GM12878 (cell line): ENCODE data around the gene NR2F1-AS1. TPM values are rescaled to one million over a fixed set of nuclear protein-coding genes. Genes with fewer than 3 reads are reported as not detected.

Source experiments
- ATAC-seq: fragments of 200-7000 bp; cut with Tn5 transposase; 3 replicates; pipeline ENCODE4 v1.9.1; 2020; ENCODE audit warnings: mild to moderate bottlenecking, moderate library complexity
- BruUV-seq: library from RNA; stranded (reverse); fragments of 400-500 nt; replicated peaks from 2 replicates; lab custom pipeline; 2021; lab: Mats Ljungman, UMichigan
- CTCF ChIA-PET: fragments of 300-600 bp; sonication (Branson Sonifier 250); formaldehyde crosslinking; extraction: SDS; loops from one replicate; lab custom pipeline; 2021; ENCODE audit warnings: inconsistent platforms; lab: Yijun Ruan, JAX
- POLR2A ChIA-PET: fragments of 350-600 bp; formaldehyde crosslinking; extraction: SDS; loops from one replicate; lab custom pipeline; 2021; ENCODE audit warnings: inconsistent platforms; lab: Charles Lee
- RAD21 ChIA-PET: fragments of 300-600 bp; sonication (Branson Sonifier 250); formaldehyde crosslinking; loops from one replicate; lab custom pipeline; 2023; ENCODE audit warnings: antibody characterized with exemption; ENCODE audit not compliant: unreplicated experiment; lab: Charles Lee
- SMC1A ChIA-PET: fragments of 300-600 bp; sonication (Branson Sonifier 250); formaldehyde crosslinking; loops from one replicate; lab custom pipeline; 2023; ENCODE audit not compliant: unreplicated experiment, uncharacterized antibody; lab: Charles Lee
- DNase-seq: peaks from one replicate; pipeline ENCODE4 v3.0.0-alpha.2; 2011; ENCODE audit warnings: low read depth, low spot score
- FAIRE-seq: peaks from 3 replicates; lab custom pipeline; 2011; peaks lifted over from hg19 to GRCh38; lab: Jason Lieb, UNC
- H2AFZ ChIP-seq: 2 replicates; pipeline ENCODE4 v1.6.0; 2011; ENCODE audit warnings: low read depth, low read length, control low read depth; ENCODE audit not compliant: control insufficient read depth
- H3K27ac ChIP-seq: 2 replicates; pipeline ENCODE4 v1.5.1; 2011; ENCODE audit warnings: control low read depth; ENCODE audit not compliant: control insufficient read depth, insufficient read depth
- H3K27me3 ChIP-seq, 2 experiments: replicated peaks in 1 of 2; 2 replicates each; pipeline versions ENCODE4 v1.6.0 to v1.6.1; 2011; ENCODE audit warnings: low read length in 1 of 2; ENCODE audit not compliant: control insufficient read depth in 2 of 2, insufficient read depth in 2 of 2
- H3K36me3 ChIP-seq, 2 experiments: 2 replicates each; pipeline ENCODE4 v1.5.1; 2011; ENCODE audit warnings: low read length in 1 of 2; ENCODE audit not compliant: control insufficient read depth in 2 of 2, insufficient read depth in 2 of 2
- H3K4me1 ChIP-seq: 2 replicates; pipeline ENCODE4 v1.6.1; 2011; ENCODE audit warnings: mild to moderate bottlenecking, low read length, moderate library complexity, mixed read lengths; ENCODE audit not compliant: control insufficient read depth, insufficient read depth
- H3K4me2 ChIP-seq: 2 replicates; pipeline ENCODE4 v1.6.0; 2011; ENCODE audit warnings: control low read depth; ENCODE audit not compliant: control insufficient read depth, insufficient read depth
- H3K4me3 ChIP-seq: fragments of 200-600 bp; sonication (generic); 2 replicates; pipeline ENCODE4 v1.5.1; 2016
- H3K79me2 ChIP-seq: 2 replicates; pipeline ENCODE4 v1.6.0; 2011; ENCODE audit warnings: low read length; ENCODE audit not compliant: control insufficient read depth, insufficient read depth
- H3K9ac ChIP-seq: 2 replicates; pipeline ENCODE4 v1.8.0; 2011; ENCODE audit warnings: low read length, control low read depth, mixed read lengths; ENCODE audit not compliant: control insufficient read depth, insufficient read depth
- H3K9me3 ChIP-seq: replicated peaks from 3 replicates; pipeline ENCODE4 v1.5.1; 2011; ENCODE audit warnings: mild to moderate bottlenecking, low read length; ENCODE audit not compliant: control insufficient read depth, insufficient read depth
- H4K20me1 ChIP-seq: 2 replicates; pipeline ENCODE4 v1.6.0; 2011; ENCODE audit not compliant: control insufficient read depth, insufficient read depth
- BRCA1 ChIP-seq: IDR thresholded peaks from 2 replicates; pipeline ENCODE4 v1.6.1; 2011; ENCODE audit warnings: low read depth, low read length, improper control_type of control experiment
- CBX5 ChIP-seq: sonication (generic); IDR thresholded peaks from 2 replicates; pipeline ENCODE4 v1.6.1; 2016; ENCODE audit warnings: low read depth, moderate library complexity, mild to moderate bottlenecking, inconsistent platforms
- CHD1 ChIP-seq: IDR thresholded peaks from 2 replicates; pipeline ENCODE4 v1.6.1; 2012; ENCODE audit warnings: low read depth, low read length, improper control_type of control experiment
- FOXK2 ChIP-seq: fragments of 450-650 bp; IDR thresholded peaks from 2 replicates; pipeline ENCODE4 v1.6.1; 2017; ENCODE audit warnings: mild to moderate bottlenecking, moderate library complexity
- HDAC6 ChIP-seq: fragments of 200-600 bp; sonication (generic); IDR thresholded peaks from one replicate; pipeline ENCODE4 v1.8.0; 2017; ENCODE audit warnings: antibody characterized with exemption; ENCODE audit not compliant: unreplicated experiment
- RAD21 ChIP-seq: IDR thresholded peaks from 2 replicates; pipeline ENCODE4 v1.6.1; 2011; ENCODE audit warnings: mild to moderate bottlenecking, low read depth, low read length, moderate library complexity; ENCODE audit not compliant: insufficient read depth
- SUZ12 ChIP-seq: fragments of 200-600 bp; sonication (generic); IDR thresholded peaks from one replicate; pipeline ENCODE4 v1.6.1; 2018; ENCODE audit warnings: antibody characterized with exemption, mild to moderate bottlenecking; ENCODE audit not compliant: unreplicated experiment
- WGBS: methylation state at CpG from one replicate; pipeline ENCODE4 v1.1.6; 2016; ENCODE audit warnings: low lambda C conversion rate; ENCODE audit not compliant: insufficient replicate concordance, insufficient coverage; ENCODE audit errors: missing lambda C conversion rate; 5-methylcytosine and 5-hydroxymethylcytosine counted together
- in situ Hi-C: fragments of 300-500 bp; cut with MboI; formaldehyde crosslinking; loops from 9 replicates; pipeline ENCODE4 v1.14.3; 2018; ENCODE audit warnings: mixed read lengths
- intact Hi-C: fragments of 100-400 bp; cut with micrococcal nuclease; formaldehyde crosslinking; loops from one replicate; pipeline ENCODE4 v1.14.2; 2022; ENCODE audit not compliant: unreplicated experiment
- polyA plus RNA-seq, 11 experiments: library from polyadenylated mRNA; depleted of rRNA in 4 of 11; unstranded in 6 of 11; stranded (reverse) in 5 of 11; fragments of >200 nt; fragmentation: Nextera tagmentation in 4 of 11; fragmentation: Illumina TruSeq in 1 of 11; extraction: Ambion mirVana in 4 of 11; extraction: Trizol in 1 of 11; gene quantifications; 1 replicate in 1 of 11; 2 replicates in 10 of 11; pipeline versions ENCODE4 v1.2.1 to v1.2.3, GENCODE V29; 2011 to 2016; ENCODE audit warnings: inconsistent platforms in 2 of 11, missing spikeins in 2 of 11, low read depth in 1 of 11
- total RNA-seq, 4 experiments: library from RNA; depleted of rRNA in 3 of 4; stranded (reverse); fragments of >200 nt in 3 of 4; fragmentation: Illumina TruSeq in 1 of 4; extraction: Trizol in 1 of 4; gene quantifications; 2 replicates each; pipeline versions ENCODE4 v1.2.1 to v1.2.3, GENCODE V29; 2013 to 2021
- TF ChIP-seq, protein P1 (sequence below): fragments of 450-650 bp; IDR thresholded peaks from 2 replicates; pipeline ENCODE4 v1.6.1; 2016; ENCODE audit warnings: mild to moderate bottlenecking

NR2F1-AS1 gene
- total and polyA plus RNA-seq, 10 of the 15 experiments (the other 5 are each of a cell fraction or from before 2014, with no cell fraction given): 0.11 to 0.85 (median 0.27) TPM

DNA sequence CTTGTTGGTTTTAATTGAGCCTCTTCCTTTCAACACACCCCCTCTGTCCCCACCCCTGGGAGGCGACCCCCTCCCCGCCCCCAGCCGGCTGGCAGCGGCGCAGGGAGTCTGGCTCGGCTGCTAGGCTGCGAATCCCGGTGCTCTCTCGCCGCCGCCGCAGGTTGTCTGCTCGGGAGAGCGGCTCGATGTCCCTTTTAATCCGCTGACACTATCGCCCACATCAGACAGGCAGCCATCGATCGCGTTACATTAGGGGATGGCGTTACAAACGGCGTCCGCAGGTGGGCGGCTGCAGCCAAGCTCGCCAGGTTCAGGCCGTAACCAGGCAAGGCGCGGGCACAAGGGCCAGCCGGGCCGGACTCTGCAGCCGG is 1.3 kb downstream of the NR2F1-AS1 start:
- TF ChIP-seq BRCA1: no peak
- peak; percentile 47 for TF ChIP-seq SUZ12
- no peak for TF ChIP-seq CHD1
- Histone ChIP-seq H4K20me1 (no peaks in the 10 kb centered on the region), H3K27ac (no peak overlapping the region), H2AFZ (peak overlapping the region; percentile 23; the same call in 1 of the 2 replicates), H3K4me2 (peak overlapping the region; percentile 98), H3K27me3 (peaks cover 9 to 37% of the 10 kb centered on the region in 2 experiments), H3K4me1 (peaks cover 18% of the 10 kb centered on the region), H3K9me3 (no peaks in the 10 kb centered on the region), H3K9ac (no peak overlapping the region), H3K36me3 (no peaks in the 10 kb centered on the region), H3K79me2 (no peaks in the 10 kb centered on the region), H3K4me3 (peak overlapping the region; percentile 64; the same call in 1 of the 2 replicates)
- no peak for FAIRE-seq
- no TSS peak for BruUV-seq
- no peak for DNase-seq
- ChIA-PET CTCF (interaction anchor here (0.6 to 1.7 kb wide), 2 partner anchors 221 to 349 kb away, joined by 3 to 5 read pairs; no protein-coding TSS in a partner anchor), SMC1A (no interaction called here), RAD21 (interaction anchor here (1.1 kb wide), 1 partner anchor 221 kb away, joined by 4 read pairs; no protein-coding TSS in a partner anchor), POLR2A (interaction anchor here (1.5 kb wide), 1 partner anchor 17 kb away, joined by 4 read pairs; no protein-coding TSS in a partner anchor)
- intact Hi-C loops: loop anchor here (1.0 to 2.0 kb wide), 2 partner anchors 41 to 335 kb away; no protein-coding TSS in a partner anchor
- in situ Hi-C loops: loop anchor here (5.0 to 25.0 kb wide), 2 partner anchors 333 to 1108 kb away; no protein-coding TSS in a partner anchor
- WGBS: 30% methylated on average over 21 of the region's 32 CpGs
- ATAC-seq: peak; percentile 30

- RAD21 ChIA-PET: interaction anchor here (0.6 to 1.4 kb wide), 3 partner anchors 14 to 222 kb away, joined by 3 to 4 read pairs (median 3); no protein-coding TSS in a partner anchor
- in situ Hi-C loops: loop anchor here (25.0 kb wide), 1 partner anchor 1108 kb away; no protein-coding TSS in a partner anchor
- 13% methylated on average over 45 of the region's 49 CpGs for WGBS
- Histone ChIP-seq H3K79me2 (no peaks in the 10 kb centered on the region), H3K9ac (no peak overlapping the region), H3K27me3 (peaks cover 9 to 37% of the 10 kb centered on the region in 2 experiments), H3K4me3 (no peak overlapping the region), H3K4me2 (peak overlapping the region; percentile 38; the same call in 1 of the 2 replicates), H3K27ac (no peak overlapping the region), H2AFZ (no peak overlapping the region), H3K36me3 (no peaks in the 10 kb centered on the region), H3K9me3 (no peaks in the 10 kb centered on the region), H4K20me1 (no peaks in the 10 kb centered on the region)
- FAIRE-seq: no peak
- ATAC-seq: no peak
- DNase-seq: no peak
- SMC1A ChIA-PET: interaction anchor here (0.8 kb wide), 1 partner anchor 205 kb away, joined by 3 read pairs; no protein-coding TSS in a partner anchor
- intact Hi-C loops: no loop called here
- CTCF ChIA-PET: interaction anchor here (0.6 to 1.7 kb wide), 2 partner anchors 222 to 348 kb away, joined by 3 to 5 read pairs; no protein-coding TSS in a partner anchor
- TF ChIP-seq CBX5: no peak
- TF ChIP-seq HDAC6: no peak
- no peak for TF ChIP-seq RAD21
- no peak for TF ChIP-seq FOXK2
- TF ChIP-seq, protein P1, sequence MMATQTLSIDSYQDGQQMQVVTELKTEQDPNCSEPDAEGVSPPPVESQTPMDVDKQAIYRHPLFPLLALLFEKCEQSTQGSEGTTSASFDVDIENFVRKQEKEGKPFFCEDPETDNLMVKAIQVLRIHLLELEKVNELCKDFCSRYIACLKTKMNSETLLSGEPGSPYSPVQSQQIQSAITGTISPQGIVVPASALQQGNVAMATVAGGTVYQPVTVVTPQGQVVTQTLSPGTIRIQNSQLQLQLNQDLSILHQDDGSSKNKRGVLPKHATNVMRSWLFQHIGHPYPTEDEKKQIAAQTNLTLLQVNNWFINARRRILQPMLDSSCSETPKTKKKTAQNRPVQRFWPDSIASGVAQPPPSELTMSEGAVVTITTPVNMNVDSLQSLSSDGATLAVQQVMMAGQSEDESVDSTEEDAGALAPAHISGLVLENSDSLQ: no peak
- TF ChIP-seq, all 136 proteins: peak for 0
- peaks cover 18% of the 10 kb centered on the region for H3K4me1 ChIP-seq
- no TSS peak for BruUV-seq
- POLR2A ChIA-PET: interaction anchor here (1.5 kb wide), 1 partner anchor 17 kb away, joined by 4 read pairs; no protein-coding TSS in a partner anchor
These were observed 2.0 kb downstream of the NR2F1-AS1 start for GRCh38 chr5:93578813-93579691.
